GM21447 (cell line): ENCODE results near the gene CARD18.

Experiments used
- ATAC-seq: cut with Tn5 transposase; IDR thresholded peaks from one replicate; pipeline ENCODE4 v1.9.1; 2021; ENCODE audit not compliant: unreplicated experiment

Gene CARD18, protein sequence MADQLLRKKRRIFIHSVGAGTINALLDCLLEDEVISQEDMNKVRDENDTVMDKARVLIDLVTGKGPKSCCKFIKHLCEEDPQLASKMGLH

GRCh38 chr11:105139669-105140068 is at the start of gene CARD18:
CARD18 (minus strand) TSS chr11:105139769; CDS start chr11:105139726, 43 bp downstream.
- no peak for ATAC-seq

DNA sequence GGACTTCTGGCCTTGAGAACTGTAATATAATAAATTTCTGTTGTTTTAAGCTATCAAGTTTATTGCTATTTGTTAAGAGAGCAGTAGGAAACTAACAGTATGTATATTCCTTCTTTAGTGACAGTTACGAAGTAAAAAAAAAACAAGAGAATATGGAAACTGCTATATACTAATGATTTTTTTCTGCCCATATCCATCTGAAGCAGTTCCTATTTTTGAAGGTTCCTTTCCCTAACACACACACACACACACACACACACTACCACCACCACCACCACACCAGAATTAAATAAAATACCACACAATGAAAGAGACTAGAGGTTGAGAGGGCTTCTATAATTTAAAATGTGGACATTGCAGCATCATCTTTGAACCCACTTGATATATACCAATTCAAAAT is 44.4 kb upstream of the CARD18 start:
- ATAC-seq, result no peak

GRCh38 chr11:105183426-105183825 is 43.9 kb upstream of the CARD18 start:
- ATAC-seq, result no peak

GRCh38 chr11:105181521-105181920 is 42.0 kb upstream of the CARD18 start:
- no peak for ATAC-seq

DNA sequence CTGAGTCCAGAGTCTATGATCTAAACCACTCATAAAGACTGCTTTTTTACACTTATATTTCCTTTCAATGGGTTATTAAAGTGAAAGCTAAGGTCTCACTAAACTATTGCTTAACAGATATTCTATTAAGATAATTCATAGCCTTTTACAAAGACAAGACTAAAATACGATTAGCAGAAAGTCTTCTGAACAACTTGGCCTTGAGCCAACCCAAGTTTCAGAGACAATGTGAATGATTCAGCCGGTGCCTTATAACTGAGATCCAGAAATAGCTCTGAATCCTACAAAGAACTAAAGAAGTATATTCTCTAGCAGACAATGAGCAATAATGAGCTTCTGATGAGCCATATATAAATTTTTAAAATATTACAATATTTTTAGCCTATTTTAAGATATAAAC is 41.5 kb upstream of the CARD18 start:
- ATAC-seq, result no peak

- no peak for ATAC-seq
Measured at GRCh38 chr11:105179542-105180278, 40.1 kb upstream of the CARD18 start.

DNA sequence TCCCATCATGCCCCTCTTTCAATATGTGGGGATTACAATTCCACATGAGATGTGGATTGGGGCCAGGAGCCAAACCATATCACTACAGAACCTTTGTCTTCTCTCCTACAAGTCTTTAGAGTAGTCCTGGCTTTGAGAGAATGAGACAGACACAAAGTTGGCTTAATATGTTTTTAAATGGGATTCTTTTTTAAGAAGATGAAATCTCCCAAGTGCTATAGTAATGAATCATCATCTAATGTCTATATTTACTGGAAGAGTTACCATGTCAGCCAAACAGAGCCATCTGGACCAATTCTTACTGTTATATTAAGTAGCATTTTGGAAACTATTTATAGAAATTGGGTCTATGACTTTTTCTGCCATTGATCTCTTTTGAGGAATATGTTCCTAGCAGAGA is 38.1 kb upstream of the CARD18 start:
- ATAC-seq, result no peak

GRCh38 chr11:105168457-105168856 is 28.9 kb upstream of the CARD18 start:
- ATAC-seq, result no peak

DNA sequence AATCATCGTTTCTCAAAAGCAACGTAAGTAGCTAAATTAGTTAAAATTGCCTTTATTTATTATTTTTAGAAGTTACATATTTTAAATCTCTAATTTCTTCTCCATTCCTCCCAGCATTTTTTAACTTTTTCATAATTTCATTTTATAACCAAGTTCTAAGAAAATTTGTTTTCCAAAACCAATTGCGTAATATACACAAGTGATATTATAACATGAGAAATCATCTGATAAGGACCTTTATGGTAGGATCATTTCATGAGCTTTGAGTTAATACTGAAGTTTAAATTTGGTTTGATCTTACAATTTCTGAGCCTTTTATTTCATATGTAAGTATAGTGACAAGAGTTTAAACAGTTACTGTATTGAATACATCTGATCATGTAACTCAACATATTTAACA is 27.7 kb upstream of the CARD18 start:
- ATAC-seq, result no peak

GRCh38 chr11:105164208-105164607 is 24.6 kb upstream of the CARD18 start:
- ATAC-seq, result no peak

- no peak for ATAC-seq
Measured at GRCh38 chr11:105162506-105162905, 22.9 kb upstream of the CARD18 start.

GRCh38 chr11:105158436-105158835 is 18.9 kb upstream of the CARD18 start:
- ATAC-seq, result no peak

DNA sequence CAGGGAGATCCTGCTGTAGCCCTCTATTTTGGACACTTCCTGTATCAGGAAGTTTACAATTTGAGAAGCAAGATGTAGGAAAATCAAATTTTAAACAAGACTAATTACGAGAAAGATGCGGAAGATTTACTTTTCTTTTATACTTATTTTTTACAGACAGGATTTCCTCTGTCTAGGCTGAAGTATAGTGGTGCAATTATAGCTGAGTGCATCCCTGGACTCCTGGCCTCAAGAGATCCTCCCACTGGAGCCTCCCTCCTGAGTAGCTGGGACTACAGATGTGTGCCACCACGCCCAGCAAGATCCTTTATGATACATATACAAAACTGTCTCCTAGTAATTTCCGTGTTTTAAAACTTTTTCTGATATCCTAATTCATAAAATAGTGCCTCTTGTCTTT is 17.2 kb upstream of the CARD18 start:
- no peak for ATAC-seq

- ATAC-seq, result no peak
Measured at GRCh38 chr11:105156231-105156630, 16.7 kb upstream of the CARD18 start.

DNA sequence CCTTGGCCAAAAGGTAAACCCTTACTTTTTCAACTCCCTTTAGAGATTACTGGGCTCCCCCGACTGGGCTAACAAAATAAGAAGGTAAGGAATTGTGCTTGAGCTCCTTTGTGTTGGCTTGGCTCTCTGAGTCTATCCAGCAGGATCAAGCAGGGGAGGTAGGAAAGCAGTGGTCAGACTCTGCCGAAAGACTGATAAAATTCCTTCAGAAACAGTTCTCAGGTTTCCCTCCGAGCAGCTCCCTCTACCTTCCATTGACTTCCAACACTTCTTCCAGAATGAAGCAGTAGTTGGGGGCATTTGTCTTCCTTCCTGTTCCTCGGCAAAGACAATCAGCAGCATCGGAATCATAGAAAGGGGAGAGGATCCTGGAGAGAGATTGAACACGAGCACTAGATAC is 16.1 kb upstream of the CARD18 start:
- no peak for ATAC-seq

GRCh38 chr11:105153392-105153791 is 13.8 kb upstream of the CARD18 start:
- ATAC-seq, result no peak

- no peak for ATAC-seq
Measured at GRCh38 chr11:105152560-105152959, 13.0 kb upstream of the CARD18 start.

DNA sequence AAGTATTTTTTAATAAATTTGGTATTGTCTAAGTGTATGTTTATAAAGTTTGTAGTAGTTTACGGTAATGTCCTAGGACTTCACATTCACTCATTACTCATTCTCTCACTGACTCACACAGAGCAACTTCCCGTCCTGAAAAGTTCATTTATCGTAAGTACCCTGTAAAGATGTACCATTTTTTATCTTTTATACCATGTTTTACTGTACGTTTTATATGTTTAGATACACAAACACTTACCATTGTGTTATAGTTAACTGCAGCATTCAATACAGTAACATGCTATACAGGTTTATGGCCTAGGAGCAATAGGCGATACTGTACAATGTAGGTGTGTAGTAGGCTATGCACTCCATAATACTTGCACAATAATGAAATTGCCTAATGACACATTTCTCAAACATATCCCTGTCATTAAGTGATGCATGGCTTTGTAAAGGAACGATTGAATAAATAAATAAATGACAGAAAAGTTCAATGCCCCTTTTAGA is 12.5 kb upstream of the CARD18 start:
- ATAC-seq, result no peak

DNA sequence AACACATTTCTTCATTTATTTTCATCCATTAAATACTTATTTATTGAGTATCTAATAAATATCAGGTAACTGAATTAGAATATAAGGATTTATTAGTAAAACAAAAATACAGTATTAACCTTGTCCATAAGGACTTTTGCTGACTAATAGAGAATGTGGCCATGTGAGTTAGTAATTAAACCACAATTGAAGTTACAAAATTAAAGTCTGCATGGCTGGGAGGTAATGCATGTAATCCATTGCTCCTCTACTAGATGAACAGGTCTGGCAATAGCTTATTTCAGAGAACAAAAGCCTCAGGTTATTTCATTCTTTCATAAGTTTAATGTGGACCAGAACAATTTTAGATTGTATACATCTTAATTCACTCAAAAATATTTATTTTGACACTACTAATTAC is 9.9 kb upstream of the CARD18 start:
- no peak for ATAC-seq

DNA sequence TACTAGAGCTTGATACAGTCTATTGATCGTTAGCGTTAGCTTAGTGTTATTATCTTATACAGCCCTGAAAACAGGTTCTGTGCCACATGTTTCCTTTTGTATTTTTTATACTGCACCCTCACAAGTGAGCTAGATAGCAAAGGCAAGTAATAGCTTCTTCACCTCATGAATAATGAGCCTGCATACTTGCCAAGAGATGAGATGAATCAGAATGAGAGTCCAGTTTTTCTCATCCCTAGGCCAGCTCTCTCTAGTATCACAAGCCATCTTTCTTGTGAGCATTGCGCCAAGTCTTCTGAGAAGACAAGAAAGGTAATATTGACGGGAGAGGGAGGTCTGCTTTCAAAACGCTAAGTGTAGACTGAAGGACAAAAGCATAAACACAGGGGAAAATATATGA is 8.7 kb upstream of the CARD18 start:
- no peak for ATAC-seq

- no peak for ATAC-seq
Measured at GRCh38 chr11:105144887-105145286, 5.3 kb upstream of the CARD18 start.

DNA sequence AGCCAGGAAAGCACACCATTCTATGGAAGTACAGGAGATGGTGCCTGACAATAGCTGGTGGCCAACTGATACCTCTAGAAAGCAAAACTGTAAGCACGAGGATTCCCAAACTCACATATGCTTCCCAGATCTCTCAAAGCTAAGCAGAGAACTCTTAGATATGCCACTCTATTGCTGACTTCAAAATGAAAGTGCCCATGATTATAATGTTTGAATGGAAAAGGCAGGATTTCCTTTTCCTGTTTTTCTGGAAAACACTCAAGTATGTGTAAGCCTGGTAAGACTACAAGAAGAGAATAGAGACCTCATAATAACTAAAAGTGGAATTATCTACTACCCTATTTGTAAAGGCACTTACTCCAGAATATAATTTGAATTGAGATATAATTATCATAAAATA is 2.6 kb upstream of the CARD18 start:
- no peak for ATAC-seq

DNA sequence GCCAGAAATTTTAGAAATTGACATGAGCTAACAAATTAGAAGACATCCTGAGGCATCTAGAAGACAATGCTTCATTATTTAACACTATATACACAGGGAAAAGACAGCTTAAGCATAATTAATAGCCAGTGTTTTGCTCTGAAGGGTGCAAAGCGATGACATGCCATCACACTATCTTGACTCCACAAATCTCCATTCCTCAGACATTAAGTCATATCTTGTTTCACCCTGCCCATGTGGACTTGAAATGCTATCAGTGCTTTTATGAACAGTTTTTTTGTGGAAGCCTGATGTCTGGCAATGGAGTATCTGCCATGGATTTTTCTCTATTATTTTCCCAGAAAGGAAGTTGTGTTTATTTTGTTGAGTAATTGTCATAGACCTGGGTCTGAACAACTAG is 2.3 kb downstream of the CARD18 start:
- no peak for ATAC-seq
